NCI-H2107 (cell line): Measurements from ENCODE around the gene RFC3.

ENCODE experiments used
- DNase-seq: peaks from one replicate; lab custom pipeline; 2025; lab: John Stamatoyannopoulos, UW

Gene RFC3

GRCh38 chr13:33865945-33866344, 48.0 kb downstream of the RFC3 start:
- no peak for DNase-seq

GRCh38 chr13:33867472-33867871, 49.5 kb downstream of the RFC3 start:
- no peak for DNase-seq

GRCh38 chr13:33868343-33868994, 50.5 kb downstream of the RFC3 start:
- DNase-seq = no peak

- DNase-seq = no peak
Observed at GRCh38 chr13:33869005-33869404, 51.1 kb downstream of the RFC3 start.

GRCh38 chr13:33870046-33870668, 52.2 kb downstream of the RFC3 start:
- no peak for DNase-seq

- no peak for DNase-seq
Observed at GRCh38 chr13:33871207-33872004, 53.5 kb downstream of the RFC3 start.

- no peak for DNase-seq
Observed at GRCh38 chr13:33872005-33872351, 54.0 kb downstream of the RFC3 start.

GRCh38 chr13:33873251-33873908, 55.4 kb downstream of the RFC3 start:
- DNase-seq = no peak

GRCh38 chr13:33874871-33875270, 56.9 kb downstream of the RFC3 start:
- DNase-seq = no peak

GRCh38 chr13:33875618-33876401, 57.9 kb downstream of the RFC3 start:
- DNase-seq = no peak

- DNase-seq = no peak
Observed at GRCh38 chr13:33876716-33877394, 58.9 kb downstream of the RFC3 start.

GRCh38 chr13:33879118-33879517, 61.2 kb downstream of the RFC3 start:
- no peak for DNase-seq

GRCh38 chr13:33882804-33883203, 64.9 kb downstream of the RFC3 start:
- no peak for DNase-seq

- DNase-seq = no peak
Observed at GRCh38 chr13:33884531-33885220, 66.7 kb downstream of the RFC3 start.
